HG03457 (cell line): ENCODE measurements around the gene ARHGAP15.
A peak's percentile ranks its signal among the peaks of the same experiment; 100 is the strongest.

Experiments used
- ATAC-seq: cut with Tn5 transposase; IDR thresholded peaks from one replicate; pipeline ENCODE4 v1.9.1; 2021; ENCODE audit warnings: moderate number of reproducible peaks; ENCODE audit not compliant: unreplicated experiment

The ARHGAP15 gene

DNA sequence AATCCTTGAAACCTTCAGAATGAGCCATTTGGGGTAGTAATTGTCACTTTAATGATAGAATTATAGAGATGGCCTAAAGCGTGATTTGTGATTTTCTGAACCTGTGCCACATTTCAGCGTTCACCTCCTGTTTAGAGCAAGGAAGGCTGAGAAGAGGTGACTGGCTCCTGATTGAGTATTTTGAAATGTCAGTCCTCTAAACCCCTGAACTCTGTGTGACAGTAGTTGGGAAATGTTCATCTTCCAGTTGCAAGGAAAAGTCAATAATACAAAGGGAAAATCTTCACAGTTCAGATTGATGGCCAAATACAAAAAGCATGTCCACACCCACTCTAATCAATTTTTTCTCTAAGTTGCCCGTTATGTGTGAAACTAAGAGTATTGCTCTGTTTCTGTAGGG is 305.2 kb downstream of the ARHGAP15 start:
- ATAC-seq = no peak

GRCh38 chr2:143435131-143435530 is 305.9 kb downstream of the ARHGAP15 start:
- no peak for ATAC-seq

DNA sequence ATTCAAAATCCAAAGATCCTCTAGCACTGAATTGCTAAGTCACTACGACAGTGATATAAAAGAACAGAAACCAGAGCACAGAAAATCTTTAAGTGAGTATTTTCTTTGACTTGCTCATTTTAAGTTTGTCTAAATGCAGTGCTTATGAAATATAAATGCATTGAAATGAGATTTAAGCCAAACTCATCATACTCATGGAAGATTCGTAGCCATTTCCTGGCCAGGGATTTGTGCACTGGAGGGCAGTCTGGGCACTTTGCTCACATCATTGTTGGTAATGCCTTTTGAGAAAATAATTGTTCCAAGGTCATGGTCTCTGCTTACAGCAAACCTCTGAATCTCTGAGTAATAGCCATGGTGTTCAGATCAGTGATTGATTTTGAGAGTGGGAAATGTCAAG is 307.7 kb downstream of the ARHGAP15 start:
- no peak for ATAC-seq

- ATAC-seq = no peak
These were observed 311.3 kb downstream of the ARHGAP15 start for GRCh38 chr2:143440411-143441012.

DNA sequence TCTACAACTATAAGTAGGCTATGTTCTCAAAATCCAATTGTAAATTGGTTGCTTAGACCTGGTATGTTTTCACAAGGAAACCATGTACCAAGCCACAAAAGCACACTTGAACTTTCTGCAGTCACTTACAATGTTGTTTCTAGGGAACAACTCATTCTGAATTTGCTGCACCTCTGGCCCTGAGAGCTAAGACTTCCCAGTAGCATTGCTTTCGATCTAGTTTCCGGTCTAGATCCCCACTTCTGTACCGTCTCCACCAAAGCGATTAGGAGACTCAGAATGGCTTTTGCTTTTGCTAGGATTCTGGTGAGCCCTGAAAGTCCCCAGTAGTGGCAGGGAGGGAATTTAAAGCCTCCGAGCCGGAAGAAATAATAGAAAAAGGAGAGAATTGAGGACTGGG is 313.0 kb downstream of the ARHGAP15 start:
- no peak for ATAC-seq

DNA sequence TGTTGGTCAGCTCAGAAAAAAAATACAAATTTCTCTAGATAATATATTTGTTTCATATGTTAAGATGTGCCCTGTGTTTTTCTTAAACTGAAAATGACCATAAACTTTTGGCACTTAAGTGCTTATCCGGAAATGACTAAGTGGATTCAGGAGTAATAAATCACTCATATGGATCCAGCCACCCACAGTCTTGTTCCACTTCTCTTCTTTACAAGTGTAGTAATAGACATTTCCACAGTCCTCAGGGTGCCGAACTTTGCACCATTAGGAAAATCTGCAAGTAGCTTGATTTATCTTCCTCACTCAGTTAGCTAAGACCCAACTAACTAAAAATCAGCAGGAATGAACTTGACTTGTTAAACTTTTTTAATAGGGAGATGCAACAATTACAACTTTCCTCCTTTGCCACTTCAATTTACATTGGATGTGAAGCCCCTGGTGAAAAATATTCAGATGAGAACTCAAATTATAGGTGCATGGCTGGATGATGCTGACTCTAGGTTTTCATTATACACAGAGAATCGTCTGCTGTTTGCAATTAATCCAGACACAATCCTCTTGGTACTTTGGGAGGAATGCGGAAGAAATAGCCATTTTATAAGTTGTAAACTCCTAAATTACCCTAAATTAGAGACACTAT is 322.5 kb downstream of the ARHGAP15 start:
- peak; percentile 85 for ATAC-seq

DNA sequence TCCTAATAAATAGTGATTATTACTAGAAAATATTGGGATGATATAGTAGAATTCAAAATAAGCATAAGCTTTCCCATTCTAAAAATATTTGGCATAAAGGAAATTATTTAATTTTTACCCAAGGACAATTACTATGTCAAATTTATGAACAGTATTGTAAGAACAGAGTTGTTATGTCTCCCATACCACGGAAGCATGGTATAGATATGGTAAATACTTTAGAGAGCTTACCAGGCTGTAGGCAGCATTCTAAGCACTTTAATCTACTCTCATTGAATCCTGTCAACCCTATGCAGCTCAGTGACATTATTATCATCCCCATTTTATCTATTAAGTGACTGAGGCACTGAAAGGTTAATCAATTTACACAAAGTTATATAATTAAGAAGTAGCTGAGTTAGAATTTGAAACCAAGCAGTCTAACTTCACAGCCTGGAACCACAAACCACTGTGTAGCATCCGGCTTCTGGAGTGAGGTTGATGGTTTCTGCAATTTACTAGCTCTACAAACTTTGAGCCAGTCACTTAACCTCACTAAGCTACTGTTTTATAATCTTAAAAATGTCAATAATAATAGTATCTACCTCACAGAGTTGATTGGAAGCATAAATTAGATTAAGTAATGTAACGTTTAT is 323.7 kb downstream of the ARHGAP15 start:
- peak; percentile 65 for ATAC-seq

GRCh38 chr2:143453981-143454511 is 324.8 kb downstream of the ARHGAP15 start:
- no peak for ATAC-seq

- ATAC-seq = no peak
These were observed 326.1 kb downstream of the ARHGAP15 start for GRCh38 chr2:143455317-143455716.

DNA sequence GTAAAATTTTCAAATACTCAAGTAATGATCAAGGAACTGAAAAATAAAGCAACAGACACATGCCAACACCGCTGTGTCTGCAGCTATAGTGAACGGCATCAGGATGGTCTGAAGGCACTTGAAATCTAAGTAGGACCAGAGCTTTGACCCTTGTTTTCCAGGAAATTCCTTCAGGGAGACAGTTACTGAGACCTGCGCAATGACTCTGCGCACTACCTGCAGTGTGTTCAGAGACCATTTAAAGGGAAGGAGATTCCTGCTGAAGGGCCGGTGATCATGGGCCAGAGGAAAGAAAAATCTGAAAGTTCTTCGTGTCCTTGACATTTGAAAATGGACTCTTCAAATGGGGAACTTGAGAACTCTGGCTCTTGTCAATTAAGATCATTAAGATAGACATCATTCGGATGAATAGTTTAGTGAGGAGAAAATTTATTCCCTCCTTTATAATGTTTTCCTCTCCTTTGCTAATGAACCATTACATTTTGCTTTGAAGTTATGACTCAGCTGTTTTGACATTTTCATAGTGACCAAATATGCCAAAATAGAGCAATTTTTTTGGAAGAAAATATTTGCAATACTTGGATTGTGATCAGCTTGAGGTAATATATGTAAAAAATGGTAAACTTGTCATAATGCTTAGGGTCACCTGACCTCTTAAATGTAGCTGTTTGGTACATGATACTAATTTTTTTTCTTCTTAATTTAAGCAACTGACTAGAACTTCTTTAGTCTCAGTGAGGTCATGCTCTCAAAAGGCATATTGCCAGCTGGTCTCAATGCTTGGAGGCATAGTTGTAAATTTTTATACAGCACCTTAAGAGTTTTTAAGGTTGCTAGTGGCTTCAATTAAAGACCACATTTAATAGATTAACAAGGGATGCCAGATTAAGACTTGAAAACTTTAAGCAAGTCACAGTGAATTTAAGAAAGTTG is 329.3 kb downstream of the ARHGAP15 start:
- ATAC-seq = no peak

DNA sequence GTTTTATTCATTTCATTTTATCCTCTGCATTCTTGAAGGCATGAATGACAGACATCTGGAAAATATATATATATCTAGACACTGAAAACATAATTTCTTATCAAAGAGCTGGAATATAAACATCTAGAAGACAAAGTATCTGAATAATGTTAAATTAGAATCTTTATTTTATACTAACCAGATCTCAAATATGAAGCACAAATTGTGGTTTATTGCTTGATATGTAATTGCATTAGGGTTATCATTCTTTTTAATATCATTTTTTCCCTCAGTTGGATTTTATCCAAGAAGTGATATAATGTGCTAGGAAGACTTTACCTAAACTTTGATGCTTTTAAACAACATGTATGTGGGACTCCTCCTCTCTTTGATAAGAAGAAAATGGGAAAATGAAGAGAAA is 331.2 kb downstream of the ARHGAP15 start:
- ATAC-seq = no peak

- ATAC-seq = peak; percentile 66
These were observed 334.5 kb downstream of the ARHGAP15 start for GRCh38 chr2:143463719-143464118.

GRCh38 chr2:143466391-143466790 is 337.2 kb downstream of the ARHGAP15 start:
- ATAC-seq = no peak

GRCh38 chr2:143467011-143467410 is 337.8 kb downstream of the ARHGAP15 start:
- ATAC-seq = no peak

DNA sequence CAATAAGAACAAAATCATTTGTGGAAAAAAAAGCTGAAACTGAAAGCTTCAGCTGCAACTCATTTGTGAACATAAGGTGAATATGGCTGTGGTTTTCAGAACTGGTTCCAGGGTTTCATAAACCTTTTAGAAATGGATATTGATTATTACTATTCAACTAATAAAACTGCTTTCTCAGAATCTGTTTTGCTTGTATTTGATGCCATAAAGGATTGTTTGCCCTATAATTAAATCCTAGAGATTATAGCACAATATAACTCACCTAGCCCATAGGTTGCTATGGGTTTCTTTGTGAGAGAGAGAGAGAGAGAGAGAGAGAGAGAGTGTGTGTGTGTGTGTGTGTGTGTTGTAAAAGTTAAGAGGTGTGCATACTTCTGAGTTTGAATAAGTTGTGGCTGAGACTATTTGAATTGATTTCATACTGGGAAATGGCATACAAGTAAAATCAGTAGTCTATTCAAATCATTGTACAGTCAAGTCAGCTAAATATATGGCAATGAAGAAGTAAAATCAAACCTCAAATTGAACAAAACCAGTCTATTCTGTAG is 339.2 kb downstream of the ARHGAP15 start:
- peak; percentile 50 for ATAC-seq

DNA sequence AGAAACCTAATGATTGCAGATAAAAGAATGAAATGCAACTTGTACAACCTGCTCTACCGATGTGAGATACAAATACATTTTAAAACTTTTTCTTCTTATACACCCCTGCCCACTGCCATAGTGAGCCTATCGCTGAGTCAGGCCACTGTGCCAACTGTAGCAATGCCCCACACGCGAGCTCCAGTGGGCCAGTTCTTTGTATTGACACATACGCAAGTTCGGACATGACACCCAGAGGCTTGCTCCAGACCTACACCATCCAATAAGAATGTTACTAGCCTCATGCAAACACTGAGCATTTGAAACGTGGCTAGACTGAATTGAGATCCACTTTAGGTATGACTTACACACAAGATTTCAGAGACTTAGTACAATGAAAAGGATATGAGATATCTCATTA is 340.1 kb downstream of the ARHGAP15 start:
- no peak for ATAC-seq

DNA sequence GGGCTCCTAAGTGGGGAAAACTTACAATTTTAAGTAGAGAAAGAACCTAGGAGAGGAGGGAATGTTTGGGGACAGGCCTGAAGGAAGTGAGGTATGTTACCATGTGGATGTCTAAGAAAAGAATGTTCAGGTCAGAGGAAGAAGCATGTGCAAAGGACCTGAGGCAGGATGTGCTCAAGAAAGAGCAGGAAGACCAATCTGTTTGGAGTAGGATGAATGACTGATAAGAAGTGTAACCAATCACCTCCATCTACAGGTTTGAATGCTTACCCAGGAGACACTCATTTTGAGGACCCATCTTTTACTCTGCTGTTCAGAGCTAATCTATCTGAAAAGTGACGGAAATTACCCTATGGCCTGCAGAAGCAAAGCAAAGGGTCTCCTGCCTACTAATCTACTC is 342.3 kb downstream of the ARHGAP15 start:
- ATAC-seq = no peak

DNA sequence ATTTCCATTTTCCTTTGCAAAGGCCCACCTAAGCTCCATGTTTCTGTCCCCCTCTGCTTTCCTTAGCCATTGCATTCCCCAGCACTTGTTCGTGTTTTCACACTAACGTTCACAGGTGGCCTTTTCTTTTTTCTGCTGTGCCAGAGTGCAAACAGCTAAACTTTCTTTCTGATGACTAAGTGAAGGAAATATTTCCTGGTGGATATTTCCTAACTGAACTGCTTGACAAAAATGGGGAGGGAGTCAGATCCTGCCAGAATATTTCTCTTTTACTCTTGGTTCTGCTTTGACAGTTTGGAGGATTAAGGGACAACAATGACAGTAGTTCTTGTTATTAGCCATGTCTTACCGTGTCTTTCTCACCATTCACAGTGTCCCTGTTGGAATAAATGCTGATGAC is 344.0 kb downstream of the ARHGAP15 start:
- no peak for ATAC-seq

DNA sequence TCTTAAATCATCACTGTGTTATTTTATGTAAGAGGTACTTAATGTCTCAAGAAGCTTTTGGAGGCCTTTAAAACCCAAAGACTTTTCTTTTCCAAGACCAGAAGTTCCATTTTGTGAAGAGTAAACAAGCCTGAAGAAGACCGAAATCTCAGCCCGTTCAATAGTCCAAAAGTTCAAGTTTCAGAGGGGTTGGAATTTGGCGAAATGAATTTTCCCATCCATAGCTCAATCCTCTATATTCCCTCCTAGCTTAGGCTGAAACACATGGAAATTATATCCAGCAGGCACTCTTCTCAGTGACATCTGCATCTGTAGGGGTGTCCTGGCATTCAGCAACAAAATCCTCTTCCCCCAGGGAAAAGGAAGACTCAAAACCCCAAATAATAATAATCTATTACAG is 344.6 kb downstream of the ARHGAP15 start:
- no peak for ATAC-seq

- ATAC-seq = no peak
These were observed 345.4 kb downstream of the ARHGAP15 start for GRCh38 chr2:143474586-143474985.
